ENCODE data around the gene SAT1. TPM values are rescaled to one million over a fixed set of nuclear protein-coding genes. Genes with fewer than 3 reads are reported as not detected.

The SAT1 gene
- total and polyA plus RNA-seq, 10 of the 15 experiments (the other 5 are each of a cell fraction or from before 2014, with no cell fraction given) = 42.2 to 234 (median 60.4) TPM

GRCh38 chrX:23813808-23814207, 30.8 kb downstream of the SAT1 start:
- intact Hi-C loops (cut with micrococcal nuclease; ENCODE audit: unreplicated experiment) (no loop called here), in situ Hi-C loops (cut with MboI) (no loop called here)
- SMC1A ChIA-PET (ENCODE audit: uncharacterized antibody, unreplicated experiment) = interaction anchor here (1.7 kb wide), 1 partner anchor 88 kb away, joined by 5 read pairs; no protein-coding TSS in a partner anchor
- Histone ChIP-seq H3K36me3 (ENCODE audit: control insufficient read depth in 2 of 2, insufficient read depth in 2 of 2, low read length in 1 of 2) (no peaks in the 10 kb centered on the region), H4K20me1 (ENCODE audit: control insufficient read depth, insufficient read depth) (no peaks in the 10 kb centered on the region), H3K9me3 (replicated peaks; ENCODE audit: control insufficient read depth, insufficient read depth, low read length) (no peaks in the 10 kb centered on the region), H3K27ac (ENCODE audit: control insufficient read depth, insufficient read depth) (no peak overlapping the region), H3K27me3 (replicated peaks in 1 of 2; ENCODE audit: control insufficient read depth in 2 of 2, insufficient read depth in 2 of 2, low read length in 1 of 2) (no peaks in the 10 kb centered on the region), H2AFZ (ENCODE audit: control insufficient read depth, low read depth, low read length) (no peak overlapping the region), H3K4me1 (ENCODE audit: control insufficient read depth, insufficient read depth, low read length) (peaks cover 5% of the 10 kb centered on the region; the same call in 1 of the 2 replicates), H3K9ac (ENCODE audit: control insufficient read depth, insufficient read depth, low read length) (no peak overlapping the region), H3K4me2 (ENCODE audit: control insufficient read depth, insufficient read depth) (no peak overlapping the region), H3K79me2 (ENCODE audit: control insufficient read depth, insufficient read depth, low read length) (no peaks in the 10 kb centered on the region), H3K4me3 (no peak overlapping the region)
- ATAC-seq (no peak), DNase-seq (ENCODE audit: low read depth, low spot score) (no peak), FAIRE-seq (no peak)
- BruUV-seq (replicated peaks) = no TSS peak
- CTCF ChIA-PET = interaction anchor here (1.3 kb wide), 1 partner anchor 88 kb away, joined by 4 read pairs; no protein-coding TSS in a partner anchor
- POLR2A ChIA-PET = interaction anchor here (0.6 kb wide), 1 partner anchor 88 kb away, joined by 3 read pairs; no protein-coding TSS in a partner anchor
- RAD21 ChIA-PET (ENCODE audit: unreplicated experiment) = interaction anchor here (0.5 to 1.3 kb wide), 3 partner anchors 29 to 94 kb away, joined by 3 to 4 read pairs (median 4); no protein-coding TSS in a partner anchor
- 83% methylated on average over 1 of the region's 1 CpG for WGBS (ENCODE audit: insufficient coverage, insufficient replicate concordance, low lambda C conversion rate, missing lambda C conversion rate)
- TF ChIP-seq MYB (IDR thresholded peaks at IDR 0.05; ENCODE audit: borderline replicate concordance, low read depth, low read length) = no peak

- intact Hi-C loops (cut with micrococcal nuclease; ENCODE audit: unreplicated experiment) = no loop called here
- Histone ChIP-seq H3K27me3 (replicated peaks in 1 of 2; ENCODE audit: control insufficient read depth in 2 of 2, insufficient read depth in 2 of 2, low read length in 1 of 2) (no peaks in the 10 kb centered on the region), H3K79me2 (ENCODE audit: control insufficient read depth, insufficient read depth, low read length) (no peaks in the 10 kb centered on the region), H3K36me3 (ENCODE audit: control insufficient read depth in 2 of 2, insufficient read depth in 2 of 2, low read length in 1 of 2) (no peaks in the 10 kb centered on the region), H3K27ac (ENCODE audit: control insufficient read depth, insufficient read depth) (no peak overlapping the region), H3K9me3 (replicated peaks; ENCODE audit: control insufficient read depth, insufficient read depth, low read length) (no peaks in the 10 kb centered on the region), H2AFZ (ENCODE audit: control insufficient read depth, low read depth, low read length) (no peak overlapping the region), H3K4me3 (no peak overlapping the region), H4K20me1 (ENCODE audit: control insufficient read depth, insufficient read depth) (no peaks in the 10 kb centered on the region), H3K4me2 (ENCODE audit: control insufficient read depth, insufficient read depth) (no peak overlapping the region), H3K9ac (ENCODE audit: control insufficient read depth, insufficient read depth, low read length) (no peak overlapping the region), H3K4me1 (ENCODE audit: control insufficient read depth, insufficient read depth, low read length) (peaks cover 5% of the 10 kb centered on the region; the same call in 1 of the 2 replicates)
- no TSS peak for BruUV-seq (replicated peaks)
- FAIRE-seq (no peak), ATAC-seq (no peak), DNase-seq (ENCODE audit: low read depth, low spot score) (no peak)
- CTCF ChIA-PET = no interaction called here
- SMC1A ChIA-PET (ENCODE audit: uncharacterized antibody, unreplicated experiment) = no interaction called here
- POLR2A ChIA-PET = no interaction called here
- TF ChIP-seq ZNF274 (IDR thresholded peaks at IDR 0.05; ENCODE audit: insufficient read depth, insufficient read length) = no peak
- TF ChIP-seq ZNF687 (IDR thresholded peaks at IDR 0.05) = no peak
- no peak for TF ChIP-seq RELB (IDR thresholded peaks at IDR 0.05; ENCODE audit: low read depth)
- no peak for TF ChIP-seq TBL1XR1 (IDR thresholded peaks at IDR 0.05; ENCODE audit: low read depth, low read length)
- TF ChIP-seq USF1 (IDR thresholded peaks at IDR 0.05; ENCODE audit: borderline replicate concordance, extremely low read length, insufficient read depth, low read depth, low read length) = no peak
- RAD21 ChIA-PET (ENCODE audit: unreplicated experiment) = no interaction called here
- in situ Hi-C loops (cut with MboI) = no loop called here
- 89% methylated on average over 7 of the region's 7 CpGs for WGBS (ENCODE audit: insufficient coverage, insufficient replicate concordance, low lambda C conversion rate, missing lambda C conversion rate)
Measured at GRCh38 chrX:23815376-23815775, 32.4 kb downstream of the SAT1 start.
